HG03521 (cell line): Measurements from ENCODE around the gene GGTLC1.
"Not testable (repeated sequence)": the region's sequence is repeated elsewhere in the genome, so short reads cannot be mapped to it uniquely, and the experiment has no call there.

Experiments
- ATAC-seq: cut with Tn5 transposase; IDR thresholded peaks from one replicate; pipeline ENCODE4 v1.9.1; 2021; ENCODE audit warnings: mild to moderate bottlenecking, moderate library complexity; ENCODE audit not compliant: unreplicated experiment

The GGTLC1 gene

GRCh38 chr20:23995291-23995690, 6.7 kb upstream of the GGTLC1 start:
- ATAC-seq, result not testable (repeated sequence)

- ATAC-seq, result not testable (repeated sequence)
Measured at GRCh38 chr20:23994001-23994633, 5.5 kb upstream of the GGTLC1 start.

GRCh38 chr20:23993440-23993839, 4.9 kb upstream of the GGTLC1 start:
- not testable (repeated sequence) for ATAC-seq

GRCh38 chr20:23990296-23990695, 1.7 kb upstream of the GGTLC1 start:
- ATAC-seq, result not testable (repeated sequence)

GRCh38 chr20:23988966-23989365, 387 bp upstream of the GGTLC1 start:
- not testable (repeated sequence) for ATAC-seq

GRCh38 chr20:23986716-23987115, 1.9 kb downstream of the GGTLC1 start:
- ATAC-seq, result not testable (repeated sequence)

GRCh38 chr20:23986310-23986709, 2.3 kb downstream of the GGTLC1 start:
- not testable (repeated sequence) for ATAC-seq

- ATAC-seq, result not testable (repeated sequence)
Measured at GRCh38 chr20:23985790-23986225, 2.8 kb downstream of the GGTLC1 start.

- ATAC-seq, result not testable (repeated sequence)
Measured at GRCh38 chr20:23985066-23985789, 3.4 kb downstream of the GGTLC1 start.

- ATAC-seq, result not testable (repeated sequence)
Measured at GRCh38 chr20:23984476-23985023, 4.0 kb downstream of the GGTLC1 start.

GRCh38 chr20:23982112-23983018, 6.2 kb downstream of the GGTLC1 start:
- ATAC-seq, result not testable (repeated sequence)

GRCh38 chr20:23981526-23981925, 7.1 kb downstream of the GGTLC1 start:
- not testable (repeated sequence) for ATAC-seq

- not testable (repeated sequence) for ATAC-seq
Measured at GRCh38 chr20:23981014-23981413, 7.6 kb downstream of the GGTLC1 start.

GRCh38 chr20:23979899-23980811, 8.4 kb downstream of the GGTLC1 start:
- not testable (repeated sequence) for ATAC-seq

GRCh38 chr20:23979380-23979779, 9.2 kb downstream of the GGTLC1 start:
- not testable (repeated sequence) for ATAC-seq

- not testable (repeated sequence) for ATAC-seq
Measured at GRCh38 chr20:23978457-23978856, 10.1 kb downstream of the GGTLC1 start.

GRCh38 chr20:23974966-23975365, 13.6 kb downstream of the GGTLC1 start:
- no peak for ATAC-seq

GRCh38 chr20:23971310-23971709, 17.3 kb downstream of the GGTLC1 start:
- ATAC-seq, result no peak

- ATAC-seq, result no peak
Measured at GRCh38 chr20:23970049-23970448, 18.5 kb downstream of the GGTLC1 start.

- no peak for ATAC-seq
Measured at GRCh38 chr20:23967616-23967979, 21.0 kb downstream of the GGTLC1 start.
